ENCODE measurements around the gene SLC6A1. TPM values are rescaled to one million over a fixed set of nuclear protein-coding genes. Genes with fewer than 3 reads are reported as not detected.

SLC6A1 gene
- total RNA-seq, 1 donor from 2014 or later: not detected

GRCh38 chr3:10977892-10978510 lies 14.5 kb upstream of the SLC6A1 start:
- Mint-ChIP-seq H3K4me3 (no peak overlapping the region), H3K4me1 (no peaks in the 10 kb centered on the region), H3K36me3 (ENCODE audit: low read depth) (no peaks in the 10 kb centered on the region), H3K27ac (no peak overlapping the region), H3K9me3 (no peaks in the 10 kb centered on the region), H3K27me3 (peaks cover 7% of the 10 kb centered on the region)
- DNase-seq: no peak
- intact Hi-C loops (cut with micrococcal nuclease): no loop called here

- Mint-ChIP-seq H3K4me1 (no peaks in the 10 kb centered on the region), H3K27ac (no peak overlapping the region), H3K36me3 (ENCODE audit: low read depth) (no peaks in the 10 kb centered on the region), H3K4me3 (no peak overlapping the region), H3K9me3 (no peaks in the 10 kb centered on the region), H3K27me3 (peaks cover 11% of the 10 kb centered on the region)
- DNase-seq: no peak
- intact Hi-C loops (cut with micrococcal nuclease): no loop called here
Measured at GRCh38 chr3:10978956-10979355, 13.6 kb upstream of the SLC6A1 start.

- Mint-ChIP-seq H3K4me3 (no peak overlapping the region), H3K27ac (no peak overlapping the region), H3K4me1 (no peaks in the 10 kb centered on the region), H3K36me3 (ENCODE audit: low read depth) (no peaks in the 10 kb centered on the region), H3K9me3 (no peaks in the 10 kb centered on the region), H3K27me3 (peaks cover 12% of the 10 kb centered on the region)
- no peak for DNase-seq
- intact Hi-C loops (cut with micrococcal nuclease): no loop called here
Measured at GRCh38 chr3:10980312-10980711, 12.2 kb upstream of the SLC6A1 start.

GRCh38 chr3:10981031-10981430 lies 11.5 kb upstream of the SLC6A1 start:
- peaks cover 14% of the 10 kb centered on the region for H3K27me3 Mint-ChIP-seq

GRCh38 chr3:10981961-10982360 lies 10.6 kb upstream of the SLC6A1 start:
- DNase-seq: no peak
- Mint-ChIP-seq H3K27me3 (peaks cover 14% of the 10 kb centered on the region), H3K36me3 (ENCODE audit: low read depth) (no peaks in the 10 kb centered on the region), H3K9me3 (no peaks in the 10 kb centered on the region), H3K4me1 (no peaks in the 10 kb centered on the region), H3K4me3 (no peak overlapping the region), H3K27ac (no peak overlapping the region)
- intact Hi-C loops (cut with micrococcal nuclease): no loop called here

More at GRCh38 chr3:10981031-10981430, 11.5 kb upstream of the SLC6A1 start:
- intact Hi-C loops (cut with micrococcal nuclease): no loop called here
- H3K27ac Mint-ChIP-seq: no peak overlapping the region
- DNase-seq: no peak
- H3K9me3 Mint-ChIP-seq: no peaks in the 10 kb centered on the region
- H3K36me3 Mint-ChIP-seq (ENCODE audit: low read depth): no peaks in the 10 kb centered on the region
- no peaks in the 10 kb centered on the region for H3K4me1 Mint-ChIP-seq
- no peak overlapping the region for H3K4me3 Mint-ChIP-seq

- no peak overlapping the region for H3K4me3 Mint-ChIP-seq
- H3K4me1 Mint-ChIP-seq: no peaks in the 10 kb centered on the region
- H3K27me3 Mint-ChIP-seq: peaks cover 14% of the 10 kb centered on the region
- H3K36me3 Mint-ChIP-seq (ENCODE audit: low read depth): no peaks in the 10 kb centered on the region
- DNase-seq: no peak
- intact Hi-C loops (cut with micrococcal nuclease): loop anchor here (1.0 kb wide), 1 partner anchor 224 kb away; no protein-coding TSS in a partner anchor
- no peaks in the 10 kb centered on the region for H3K9me3 Mint-ChIP-seq
- no peak overlapping the region for H3K27ac Mint-ChIP-seq
Measured at GRCh38 chr3:10982782-10983181, 9.8 kb upstream of the SLC6A1 start.

- peaks cover 14% of the 10 kb centered on the region for H3K27me3 Mint-ChIP-seq
- H3K4me3 Mint-ChIP-seq: no peak overlapping the region
- no peaks in the 10 kb centered on the region for H3K36me3 Mint-ChIP-seq (ENCODE audit: low read depth)
- intact Hi-C loops (cut with micrococcal nuclease): loop anchor here (1.0 kb wide), 1 partner anchor 225 kb away; no protein-coding TSS in a partner anchor
- H3K9me3 Mint-ChIP-seq: no peaks in the 10 kb centered on the region
- no peak overlapping the region for H3K27ac Mint-ChIP-seq
- no peaks in the 10 kb centered on the region for H3K4me1 Mint-ChIP-seq
- peak; percentile 70 for DNase-seq
Measured at GRCh38 chr3:10983219-10983916, 9.2 kb upstream of the SLC6A1 start.

GRCh38 chr3:10984371-10984896 lies 8.1 kb upstream of the SLC6A1 start:
- no peaks in the 10 kb centered on the region for H3K4me1 Mint-ChIP-seq
- no peaks in the 10 kb centered on the region for H3K9me3 Mint-ChIP-seq
- intact Hi-C loops (cut with micrococcal nuclease): no loop called here
- no peaks in the 10 kb centered on the region for H3K36me3 Mint-ChIP-seq (ENCODE audit: low read depth)
- H3K27me3 Mint-ChIP-seq: peaks cover 14% of the 10 kb centered on the region
- H3K4me3 Mint-ChIP-seq: no peak overlapping the region
- no peak overlapping the region for H3K27ac Mint-ChIP-seq
- DNase-seq: no peak

- no peaks in the 10 kb centered on the region for H3K9me3 Mint-ChIP-seq
- peaks cover 20% of the 10 kb centered on the region for H3K27me3 Mint-ChIP-seq
- no peak for DNase-seq
- no peaks in the 10 kb centered on the region for H3K36me3 Mint-ChIP-seq (ENCODE audit: low read depth)
- H3K4me1 Mint-ChIP-seq: no peaks in the 10 kb centered on the region
- H3K4me3 Mint-ChIP-seq: no peak overlapping the region
- intact Hi-C loops (cut with micrococcal nuclease): no loop called here
- H3K27ac Mint-ChIP-seq: no peak overlapping the region
Measured at GRCh38 chr3:10985181-10985580, 7.4 kb upstream of the SLC6A1 start.

GRCh38 chr3:10986592-10986991 lies 6.0 kb upstream of the SLC6A1 start:
- H3K9me3 Mint-ChIP-seq: no peaks in the 10 kb centered on the region
- intact Hi-C loops (cut with micrococcal nuclease): no loop called here
- no peak overlapping the region for H3K27ac Mint-ChIP-seq
- H3K4me3 Mint-ChIP-seq: no peak overlapping the region
- H3K36me3 Mint-ChIP-seq (ENCODE audit: low read depth): no peaks in the 10 kb centered on the region
- H3K4me1 Mint-ChIP-seq: peaks cover 2% of the 10 kb centered on the region
- DNase-seq: no peak
- peaks cover 32% of the 10 kb centered on the region for H3K27me3 Mint-ChIP-seq

GRCh38 chr3:10988001-10988665 lies 4.4 kb upstream of the SLC6A1 start:
- H3K4me1 Mint-ChIP-seq: peaks cover 6% of the 10 kb centered on the region
- intact Hi-C loops (cut with micrococcal nuclease): no loop called here
- no peak overlapping the region for H3K27ac Mint-ChIP-seq
- DNase-seq: no peak
- H3K9me3 Mint-ChIP-seq: no peaks in the 10 kb centered on the region
- H3K27me3 Mint-ChIP-seq: peaks cover 35% of the 10 kb centered on the region
- no peak overlapping the region for H3K4me3 Mint-ChIP-seq
- H3K36me3 Mint-ChIP-seq (ENCODE audit: low read depth): no peaks in the 10 kb centered on the region

GRCh38 chr3:10988991-10989484 lies 3.5 kb upstream of the SLC6A1 start:
- intact Hi-C loops (cut with micrococcal nuclease): no loop called here
- Mint-ChIP-seq H3K36me3 (ENCODE audit: low read depth) (no peaks in the 10 kb centered on the region), H3K9me3 (no peaks in the 10 kb centered on the region)

GRCh38 chr3:10992943-10993728 lies 588 bp downstream of the SLC6A1 start:
- intact Hi-C loops (cut with micrococcal nuclease): no loop called here
- no peaks in the 10 kb centered on the region for H3K9me3 Mint-ChIP-seq
- no peak for DNase-seq
- peaks cover 50% of the 10 kb centered on the region for H3K27me3 Mint-ChIP-seq
- no peak overlapping the region for H3K4me3 Mint-ChIP-seq
- no peak overlapping the region for H3K27ac Mint-ChIP-seq
- H3K4me1 Mint-ChIP-seq: peaks cover 6% of the 10 kb centered on the region
- no peaks in the 10 kb centered on the region for H3K36me3 Mint-ChIP-seq (ENCODE audit: low read depth)

More at GRCh38 chr3:10988991-10989484, 3.5 kb upstream of the SLC6A1 start:
- Mint-ChIP-seq H3K27me3 (peaks cover 40% of the 10 kb centered on the region), H3K4me3 (no peak overlapping the region), H3K27ac (no peak overlapping the region), H3K4me1 (peaks cover 6% of the 10 kb centered on the region)
- DNase-seq: no peak
